LNCaP clone FGC (cell line): Measurements from ENCODE around the gene SFSWAP.

Experiments used
- DNase-seq: peaks from one replicate; pipeline ENCODE4 v3.0.0-alpha.2; 2011; ENCODE audit warnings: low read depth
- H3K4me3 ChIP-seq: 2 replicates; pipeline ENCODE4 v1.5.1; 2011; ENCODE audit warnings: mild to moderate bottlenecking, low read depth, low read length, control low read depth
- CTCF ChIP-seq: IDR thresholded peaks from 2 replicates; pipeline ENCODE4 v1.5.1; 2012; ENCODE audit warnings: mild to moderate bottlenecking; ENCODE audit not compliant: control insufficient read depth, insufficient read depth; ENCODE audit errors: extremely low read depth

Gene SFSWAP

GRCh38 chr12:131695968-131696367 lies 14.9 kb upstream of the SFSWAP start:
- TF ChIP-seq CTCF: no peak
- H3K4me3 ChIP-seq: no peak overlapping the region
- DNase-seq: no peak

GRCh38 chr12:131698286-131698685 lies 12.6 kb upstream of the SFSWAP start:
- no peak for TF ChIP-seq CTCF
- H3K4me3 ChIP-seq: no peak overlapping the region
- DNase-seq: no peak

- no peak overlapping the region for H3K4me3 ChIP-seq
- TF ChIP-seq CTCF: no peak
- no peak for DNase-seq
Measured at GRCh38 chr12:131699434-131699833, 11.5 kb upstream of the SFSWAP start.

- no peak overlapping the region for H3K4me3 ChIP-seq
- DNase-seq: no peak
- no peak for TF ChIP-seq CTCF
Measured at GRCh38 chr12:131700271-131700670, 10.6 kb upstream of the SFSWAP start.

GRCh38 chr12:131701705-131702572 lies 9.0 kb upstream of the SFSWAP start:
- no peak for DNase-seq
- no peak for TF ChIP-seq CTCF
- H3K4me3 ChIP-seq: no peak overlapping the region

GRCh38 chr12:131702573-131702877 lies 8.4 kb upstream of the SFSWAP start:
- DNase-seq: no peak
- no peak overlapping the region for H3K4me3 ChIP-seq
- no peak for TF ChIP-seq CTCF

GRCh38 chr12:131703161-131703560 lies 7.7 kb upstream of the SFSWAP start:
- H3K4me3 ChIP-seq: no peak overlapping the region
- no peak for TF ChIP-seq CTCF
- DNase-seq: no peak
